BJ (cell line): ENCODE results near the gene TAF1B. TPM values are rescaled to one million over a fixed set of nuclear protein-coding genes. Genes with fewer than 3 reads are reported as not detected.

Experiments used
- CTCF ChIA-PET: fragments of 350-600 bp; formaldehyde crosslinking; extraction: SDS; loops from one replicate; lab custom pipeline; 2021; ENCODE audit warnings: antibody characterized with exemption, inconsistent platforms; lab: Yijun Ruan, JAX
- POLR2A ChIA-PET: fragments of 300-600 bp; sonication (Branson Sonifier 250); formaldehyde crosslinking; extraction: SDS; loops from one replicate; lab custom pipeline; 2021; ENCODE audit warnings: antibody characterized with exemption; lab: Charles Lee
- DNase-seq: peaks from one replicate; pipeline ENCODE4 v3.0.0-alpha.2; 2011; ENCODE audit warnings: low read depth
- H3K27me3 ChIP-seq: 2 replicates; pipeline ENCODE4 v1.6.0; 2011; ENCODE audit warnings: low read length; ENCODE audit not compliant: control insufficient read depth, insufficient read depth
- H3K36me3 ChIP-seq: 2 replicates; pipeline ENCODE4 v1.5.1; 2011; ENCODE audit warnings: low read length; ENCODE audit not compliant: control insufficient read depth, insufficient read depth
- H3K4me3 ChIP-seq: 2 replicates; pipeline ENCODE4 v1.5.1; 2011; ENCODE audit warnings: low read depth, mild to moderate bottlenecking, control low read depth, low read length
- polyA plus RNA-seq: library from polyadenylated mRNA; depleted of rRNA; stranded (reverse); fragments of >200 nt; gene quantifications from 2 replicates; pipeline ENCODE4 v1.2.3, GENCODE V29; 2011
- TF ChIP-seq, protein P1 (sequence below): IDR thresholded peaks from 2 replicates; pipeline ENCODE4 v1.5.1; 2011; ENCODE audit warnings: low read depth, mild to moderate bottlenecking, control low read depth, inconsistent platforms, low read length, moderate library complexity; ENCODE audit not compliant: insufficient read depth

The TAF1B gene
- polyA plus RNA-seq, 1 experiment, result 7.6 TPM

DNA sequence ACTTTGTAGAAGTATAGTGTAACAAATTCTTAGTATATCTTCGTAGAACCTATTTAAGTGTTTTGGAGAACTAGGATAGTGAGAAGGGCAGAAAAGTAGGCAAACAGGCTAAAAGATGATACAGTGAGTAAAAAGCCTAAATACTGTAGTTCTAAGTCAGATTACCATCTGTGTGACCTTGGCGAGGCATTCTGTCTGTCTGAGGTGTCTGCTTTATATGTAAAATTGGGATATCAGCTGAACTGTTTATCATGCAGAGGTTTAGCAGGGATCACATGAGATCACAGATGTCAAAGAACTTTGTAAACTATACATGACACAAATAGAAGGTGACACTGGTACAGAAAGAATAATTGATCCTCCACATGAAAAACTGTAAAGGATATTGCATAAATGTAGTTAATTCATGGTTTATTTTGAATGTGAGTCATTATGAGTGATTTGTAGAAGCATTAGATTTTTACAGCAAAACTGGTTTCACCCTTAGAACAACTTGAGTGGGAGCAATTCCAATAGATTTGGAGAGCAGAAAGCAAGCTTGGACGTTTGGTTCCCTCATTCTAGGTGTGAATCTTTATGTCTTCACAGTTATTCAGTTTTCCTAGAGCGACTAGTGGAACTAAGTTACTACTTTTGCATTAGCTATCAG lies 41.9 kb downstream of the TAF1B start:
- no peak overlapping the region for H3K4me3 ChIP-seq
- no peak for DNase-seq
- POLR2A ChIA-PET, result no interaction called here
- H3K36me3 ChIP-seq, result peaks cover 6% of the 10 kb centered on the region
- TF ChIP-seq, protein P1, sequence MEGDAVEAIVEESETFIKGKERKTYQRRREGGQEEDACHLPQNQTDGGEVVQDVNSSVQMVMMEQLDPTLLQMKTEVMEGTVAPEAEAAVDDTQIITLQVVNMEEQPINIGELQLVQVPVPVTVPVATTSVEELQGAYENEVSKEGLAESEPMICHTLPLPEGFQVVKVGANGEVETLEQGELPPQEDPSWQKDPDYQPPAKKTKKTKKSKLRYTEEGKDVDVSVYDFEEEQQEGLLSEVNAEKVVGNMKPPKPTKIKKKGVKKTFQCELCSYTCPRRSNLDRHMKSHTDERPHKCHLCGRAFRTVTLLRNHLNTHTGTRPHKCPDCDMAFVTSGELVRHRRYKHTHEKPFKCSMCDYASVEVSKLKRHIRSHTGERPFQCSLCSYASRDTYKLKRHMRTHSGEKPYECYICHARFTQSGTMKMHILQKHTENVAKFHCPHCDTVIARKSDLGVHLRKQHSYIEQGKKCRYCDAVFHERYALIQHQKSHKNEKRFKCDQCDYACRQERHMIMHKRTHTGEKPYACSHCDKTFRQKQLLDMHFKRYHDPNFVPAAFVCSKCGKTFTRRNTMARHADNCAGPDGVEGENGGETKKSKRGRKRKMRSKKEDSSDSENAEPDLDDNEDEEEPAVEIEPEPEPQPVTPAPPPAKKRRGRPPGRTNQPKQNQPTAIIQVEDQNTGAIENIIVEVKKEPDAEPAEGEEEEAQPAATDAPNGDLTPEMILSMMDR, result no peak
- no peaks in the 10 kb centered on the region for H3K27me3 ChIP-seq
- CTCF ChIA-PET, result interaction anchor here (0.6 to 2.2 kb wide), 5 partner anchors 10 to 359 kb away, joined by 3 to 7 read pairs (median 4); no protein-coding TSS in a partner anchor

DNA sequence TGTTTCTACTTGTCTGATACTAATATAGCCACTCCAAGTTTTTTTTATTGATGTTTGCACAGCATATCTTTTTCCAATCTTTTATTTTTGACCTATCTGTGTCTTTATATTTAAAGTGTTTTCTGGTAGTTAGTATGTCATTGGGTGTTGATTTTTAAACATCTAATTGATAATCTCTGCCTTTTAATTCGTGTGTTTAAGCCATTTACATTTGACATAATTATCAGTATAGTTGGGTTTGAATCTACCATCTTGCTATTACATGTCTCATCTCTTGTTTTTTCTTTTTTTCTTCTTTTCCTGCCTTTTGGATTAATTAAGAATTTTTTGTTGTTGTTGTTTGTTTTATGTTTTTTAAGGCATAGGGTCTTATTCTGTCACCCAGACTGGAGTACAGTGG lies 44.2 kb downstream of the TAF1B start:
- CTCF ChIA-PET, result no interaction called here
- Histone ChIP-seq H3K36me3 (peaks cover 4% of the 10 kb centered on the region), H3K27me3 (no peaks in the 10 kb centered on the region), H3K4me3 (no peak overlapping the region)
- TF ChIP-seq, protein P1, result no peak
- DNase-seq, result no peak
- POLR2A ChIA-PET, result no interaction called here

DNA sequence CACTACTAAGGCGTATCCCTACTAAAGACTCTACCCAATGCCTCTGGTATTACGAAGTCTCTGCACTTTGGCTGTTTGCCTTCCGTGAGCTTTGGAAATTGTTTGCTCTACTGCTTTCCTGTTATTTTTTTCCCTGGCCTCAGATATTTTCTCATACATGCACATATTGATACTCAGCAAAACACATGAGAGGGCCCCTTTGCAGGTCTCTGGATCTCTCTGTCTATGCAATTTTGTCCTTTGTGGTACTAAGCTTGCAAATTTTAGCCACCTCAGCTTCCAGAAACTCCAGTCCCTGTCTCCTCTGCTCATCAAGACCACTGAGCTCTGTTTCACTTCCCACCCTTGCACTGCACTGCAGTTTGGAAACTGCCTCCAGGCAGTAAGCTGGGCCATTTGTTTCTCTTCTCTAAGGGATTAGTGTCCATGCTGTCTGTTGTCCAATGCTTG lies 46.6 kb downstream of the TAF1B start:
- CTCF ChIA-PET, result interaction anchor here (1.0 kb wide), 1 partner anchor 91 kb away, joined by 3 read pairs; no protein-coding TSS in a partner anchor
- Histone ChIP-seq H3K27me3 (no peaks in the 10 kb centered on the region), H3K36me3 (no peaks in the 10 kb centered on the region), H3K4me3 (no peak overlapping the region)
- DNase-seq, result no peak
- TF ChIP-seq, protein P1, result no peak
- POLR2A ChIA-PET, result interaction anchor here (0.7 kb wide), 1 partner anchor 13 kb away, joined by 3 read pairs; no protein-coding TSS in a partner anchor

DNA sequence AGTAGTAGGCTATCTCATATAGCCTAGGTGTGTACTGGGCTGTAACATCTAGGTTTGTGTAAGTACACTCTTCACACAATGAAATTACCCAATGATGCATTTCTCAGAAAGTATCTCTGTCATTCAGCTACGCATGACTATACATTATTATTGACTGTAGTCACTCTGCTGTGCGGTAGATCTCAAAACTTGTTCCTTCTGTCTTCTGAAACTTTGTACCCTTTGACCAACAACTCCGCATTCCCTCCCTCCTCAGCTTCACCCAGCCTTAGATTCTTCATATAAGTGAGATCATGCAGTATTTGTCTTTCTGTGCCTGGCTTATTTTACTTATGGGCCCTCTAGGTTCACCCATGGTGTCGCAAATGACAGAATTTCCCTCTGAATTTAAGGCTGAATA lies 49.0 kb downstream of the TAF1B start:
- no peaks in the 10 kb centered on the region for H3K27me3 ChIP-seq
- no peaks in the 10 kb centered on the region for H3K36me3 ChIP-seq
- no peak overlapping the region for H3K4me3 ChIP-seq
- TF ChIP-seq, protein P1, result no peak
- ChIA-PET POLR2A (no interaction called here), CTCF (no interaction called here)
- DNase-seq, result no peak

DNA sequence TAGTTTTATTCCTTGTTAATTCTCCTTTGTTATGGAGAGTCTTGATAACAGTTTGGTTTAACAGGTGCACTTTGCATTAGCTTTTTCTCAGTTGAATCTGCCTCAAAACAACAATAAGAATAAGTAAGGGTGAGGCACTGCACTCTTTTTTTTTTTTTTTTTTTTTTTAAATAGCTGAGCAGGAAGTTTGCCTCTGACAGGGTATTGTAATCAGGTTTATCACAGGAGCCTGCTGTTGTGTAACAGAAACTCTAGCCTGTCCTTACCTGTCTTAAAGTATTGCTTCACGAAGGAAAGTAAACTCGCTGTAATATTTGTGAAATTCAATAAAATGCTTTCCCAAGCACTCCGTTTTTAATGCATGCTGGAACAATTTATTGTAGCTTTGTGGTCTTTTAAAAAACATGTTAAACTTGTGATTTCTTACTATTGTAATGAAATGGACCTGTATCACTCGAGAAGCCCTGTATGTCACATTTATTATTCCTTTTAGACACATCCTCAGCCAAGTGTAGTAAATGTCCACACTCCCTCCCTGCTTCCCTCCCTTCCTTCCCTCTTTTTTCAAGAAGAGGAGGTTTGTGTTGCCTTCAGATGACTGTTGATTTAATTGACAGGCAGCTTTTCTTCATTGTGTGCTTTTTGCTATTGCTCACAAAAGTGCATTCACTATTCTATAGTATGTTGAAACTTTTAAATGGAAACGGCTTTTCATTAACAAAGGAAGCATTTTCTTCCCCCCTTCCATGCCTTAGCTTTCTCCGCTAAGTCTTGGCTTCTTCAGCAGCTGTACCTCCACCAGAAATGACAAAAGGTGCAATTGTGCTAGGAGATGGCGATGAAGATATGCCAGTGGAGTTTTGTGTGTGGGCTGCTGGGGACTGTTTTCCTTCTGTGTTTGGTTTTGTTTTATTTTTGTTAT lies 52.7 kb downstream of the TAF1B start:
- ChIA-PET POLR2A (interaction anchor here (0.6 kb wide), 5 partner anchors 24 to 834 kb away, joined by 4 to 10 read pairs (median 6); no protein-coding TSS in a partner anchor), CTCF (interaction anchor here (1.3 kb wide), 1 partner anchor 10 kb away, joined by 4 read pairs; no protein-coding TSS in a partner anchor)
- no peak overlapping the region for H3K4me3 ChIP-seq
- no peak for DNase-seq
- TF ChIP-seq, protein P1, result no peak
- no peaks in the 10 kb centered on the region for H3K36me3 ChIP-seq
- no peaks in the 10 kb centered on the region for H3K27me3 ChIP-seq
